Measurements from ENCODE around the gene TSKS. TPM values are rescaled to one million over a fixed set of nuclear protein-coding genes. Genes with fewer than 3 reads are reported as not detected.

Gene TSKS
- total and polyA plus RNA-seq, 4 donors: 0.23 to 0.83 (median 0.61) TPM

GRCh38 chr19:49786376-49786820 lies 23.3 kb upstream of the TSKS start:
- TF ChIP-seq CTCF (IDR thresholded peaks at IDR 0.05; ENCODE audit: control extremely low read depth, extremely low read depth): no peak
- no peak overlapping the region for H3K9ac ChIP-seq (ENCODE audit: insufficient read depth in 1 of 2, low read length in 2 of 2)
- no peaks in the 10 kb centered on the region for H3K9me3 ChIP-seq (ENCODE audit: control insufficient read depth in 4 of 4, insufficient read depth in 3 of 4, low read length in 3 of 4)
- DNase-seq (no peak), ATAC-seq (ENCODE audit: insufficient read depth, low FRiP score) (no peak)
- H3K27me3 ChIP-seq (ENCODE audit: control insufficient read depth in 3 of 3, insufficient read depth in 3 of 3, low read length in 2 of 3): no peaks in the 10 kb centered on the region
- H3K4me3 ChIP-seq: no peak overlapping the region
- 82 to 90% methylated on average over 9 of the region's 9 CpGs for WGBS, 2 donors
- H3K4me1 ChIP-seq (ENCODE audit: control insufficient read depth in 5 of 5, insufficient read depth in 5 of 5, low read length in 5 of 5): no peaks in the 10 kb centered on the region
- H3K36me3 ChIP-seq (ENCODE audit: control insufficient read depth in 4 of 4, insufficient read depth in 4 of 4, low read length in 4 of 4): peaks cover 18 to 47% (median 39%) of the 10 kb centered on the region in 4 donors
- no peak overlapping the region for H3K27ac ChIP-seq (ENCODE audit: low read depth in 1 of 2, low read length in 1 of 2)

GRCh38 chr19:49782515-49782914 lies 19.4 kb upstream of the TSKS start:
- no peaks in the 10 kb centered on the region for H3K27me3 ChIP-seq (ENCODE audit: control insufficient read depth in 3 of 3, insufficient read depth in 3 of 3, low read length in 2 of 3)
- H3K4me1 ChIP-seq (ENCODE audit: control insufficient read depth in 5 of 5, insufficient read depth in 5 of 5, low read length in 5 of 5): no peaks in the 10 kb centered on the region
- ATAC-seq (ENCODE audit: insufficient read depth, low FRiP score): no peak
- peaks cover 17 to 27% (median 21%) of the 10 kb centered on the region in 4 donors for H3K36me3 ChIP-seq (ENCODE audit: control insufficient read depth in 4 of 4, insufficient read depth in 4 of 4, low read length in 4 of 4)
- no peaks in the 10 kb centered on the region for H3K9me3 ChIP-seq (ENCODE audit: control insufficient read depth in 4 of 4, insufficient read depth in 3 of 4, low read length in 3 of 4)
- no peak overlapping the region for H3K27ac ChIP-seq (ENCODE audit: low read depth in 1 of 2, low read length in 1 of 2)
- no peak for DNase-seq
- H3K4me3 ChIP-seq: no peak overlapping the region
- H3K9ac ChIP-seq (ENCODE audit: insufficient read depth in 1 of 2, low read length in 2 of 2): no peak overlapping the region
- no peak for TF ChIP-seq CTCF (IDR thresholded peaks at IDR 0.05; ENCODE audit: control extremely low read depth, extremely low read depth)
- 97 to 98% methylated on average over 18 of the region's 18 CpGs for WGBS, 2 donors

- H3K27me3 ChIP-seq (ENCODE audit: control insufficient read depth in 3 of 3, insufficient read depth in 3 of 3, low read length in 2 of 3): no peaks in the 10 kb centered on the region
- H3K9me3 ChIP-seq (ENCODE audit: control insufficient read depth in 4 of 4, insufficient read depth in 3 of 4, low read length in 3 of 4): no peaks in the 10 kb centered on the region
- H3K36me3 ChIP-seq (ENCODE audit: control insufficient read depth in 4 of 4, insufficient read depth in 4 of 4, low read length in 4 of 4): peaks cover 16 to 25% (median 21%) of the 10 kb centered on the region in 4 donors
- no peaks in the 10 kb centered on the region for H3K4me1 ChIP-seq (ENCODE audit: control insufficient read depth in 5 of 5, insufficient read depth in 5 of 5, low read length in 5 of 5)
- no peak for ATAC-seq (ENCODE audit: insufficient read depth, low FRiP score)
- DNase-seq: no peak
- no peak overlapping the region for H3K27ac ChIP-seq (ENCODE audit: low read depth in 1 of 2, low read length in 1 of 2)
- TF ChIP-seq CTCF (IDR thresholded peaks at IDR 0.05; ENCODE audit: control extremely low read depth, extremely low read depth): no peak
- 84 to 88% methylated on average over 6 to 7 of the region's 7 CpGs for WGBS, 2 donors
- no peak overlapping the region for H3K9ac ChIP-seq (ENCODE audit: insufficient read depth in 1 of 2, low read length in 2 of 2)
- H3K4me3 ChIP-seq: no peak overlapping the region
Observed at GRCh38 chr19:49781394-49781793, 18.3 kb upstream of the TSKS start.

GRCh38 chr19:49780861-49781260 lies 17.8 kb upstream of the TSKS start:
- DNase-seq: no peak
- Histone ChIP-seq H3K4me1 (ENCODE audit: control insufficient read depth in 5 of 5, insufficient read depth in 5 of 5, low read length in 5 of 5) (no peaks in the 10 kb centered on the region), H3K27me3 (ENCODE audit: control insufficient read depth in 3 of 3, insufficient read depth in 3 of 3, low read length in 2 of 3) (no peaks in the 10 kb centered on the region), H3K27ac (ENCODE audit: low read depth in 1 of 2, low read length in 1 of 2) (no peak overlapping the region), H3K4me3 (no peak overlapping the region), H3K36me3 (ENCODE audit: control insufficient read depth in 4 of 4, insufficient read depth in 4 of 4, low read length in 4 of 4) (peaks cover 16 to 26% (median 21%) of the 10 kb centered on the region in 4 donors), H3K9me3 (ENCODE audit: control insufficient read depth in 4 of 4, insufficient read depth in 3 of 4, low read length in 3 of 4) (no peaks in the 10 kb centered on the region), H3K9ac (ENCODE audit: insufficient read depth in 1 of 2, low read length in 2 of 2) (no peak overlapping the region)
- WGBS, 2 donors: 91 to 92% methylated on average over 8 of the region's 8 CpGs
- no peak for ATAC-seq (ENCODE audit: insufficient read depth, low FRiP score)
- no peak for TF ChIP-seq CTCF (IDR thresholded peaks at IDR 0.05; ENCODE audit: control extremely low read depth, extremely low read depth)

Measured in lung (tissue), 12 donors.